Immature natural killer cell (primary cell): ENCODE data around the gene PRSS53. TPM values are rescaled to one million over a fixed set of nuclear protein-coding genes. Genes with fewer than 3 reads are reported as not detected.
A peak's percentile ranks its signal among the peaks of the same experiment; 100 is the strongest.

Source experiments
- DNase-seq, 3 donors: peaks; one replicate each; pipeline ENCODE4 v3.0.0; 2022; ENCODE audit warnings: mixed read lengths in 1 of 3
- H3K27ac Mint-ChIP-seq, 6 donors: one replicate each; pipeline ENCODE4 v1.8.0; 2020; ENCODE audit warnings: mixed read lengths in 6 of 6, mild to moderate bottlenecking in 5 of 6, inconsistent platforms in 4 of 6, moderate library complexity in 3 of 6
- H3K27me3 Mint-ChIP-seq, 3 donors: one replicate each; pipeline ENCODE4 v1.8.0; 2020 to 2021; ENCODE audit warnings: low read depth in 3 of 3, mild to moderate bottlenecking in 3 of 3, mixed read lengths in 3 of 3, moderate library complexity in 3 of 3, inconsistent platforms in 1 of 3
- H3K36me3 Mint-ChIP-seq, 3 donors: one replicate each; pipeline ENCODE4 v1.8.0; 2020; ENCODE audit warnings: mixed read lengths in 3 of 3, inconsistent platforms in 2 of 3, mild to moderate bottlenecking in 2 of 3
- H3K4me1 Mint-ChIP-seq, 2 donors: one replicate each; pipeline ENCODE4 v1.8.0; 2020; ENCODE audit warnings: inconsistent platforms in 2 of 2, mild to moderate bottlenecking in 2 of 2, mixed read lengths in 2 of 2, moderate library complexity in 1 of 2
- H3K4me3 Mint-ChIP-seq, 5 donors: one replicate each; pipeline ENCODE4 v1.8.0; 2020; ENCODE audit warnings: mild to moderate bottlenecking in 5 of 5, mixed read lengths in 5 of 5, inconsistent platforms in 3 of 5, moderate library complexity in 3 of 5
- H3K9me3 Mint-ChIP-seq, 6 donors: one replicate each; pipeline ENCODE4 v1.8.0; 2020; ENCODE audit warnings: mild to moderate bottlenecking in 6 of 6, mixed read lengths in 6 of 6, inconsistent platforms in 4 of 6, moderate library complexity in 3 of 6
- polyA plus RNA-seq, 3 donors: library from polyadenylated mRNA; unstranded; fragments of 300-500 nt; fragmentation: Illumina TruSeq; gene quantifications; one replicate each; pipeline ENCODE4 v1.2.3, GENCODE V29; 2021

The PRSS53 gene
- polyA plus RNA-seq, 3 donors from 2014 or later: 0.27 to 1.4 (median 0.63) TPM

DNA sequence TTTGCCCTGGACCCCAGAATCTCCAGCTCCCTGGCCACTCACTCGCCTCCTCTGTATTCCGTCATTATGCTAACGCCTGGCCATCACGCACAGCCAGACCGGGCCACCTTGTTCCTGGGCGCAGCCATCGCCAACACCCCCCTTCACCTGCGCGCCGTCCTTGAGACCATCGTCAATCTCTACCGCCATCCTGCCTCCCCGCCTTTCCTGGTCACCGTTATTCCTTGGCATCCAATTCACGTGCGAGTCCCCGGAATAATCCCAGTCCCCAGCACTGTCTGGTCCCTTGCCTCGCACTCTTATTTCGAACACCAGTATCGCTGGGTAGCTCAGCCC lies 5.3 kb upstream of the PRSS53 start:
- H3K36me3 Mint-ChIP-seq: no peaks in the 10 kb centered on the region
- DNase-seq: no peak
- peaks cover 22 to 30% of the 10 kb centered on the region in 2 donors for H3K4me1 Mint-ChIP-seq
- H3K27ac Mint-ChIP-seq: peak overlapping the region; percentile 75 to 97 (median 90)
- peaks cover 10 to 12% (median 12%) of the 10 kb centered on the region in 3 donors for H3K27me3 Mint-ChIP-seq
- no peaks in the 10 kb centered on the region for H3K9me3 Mint-ChIP-seq
- peak overlapping the region; percentile 78 to 97 (median 87) for H3K4me3 Mint-ChIP-seq

- H3K27ac Mint-ChIP-seq: peak overlapping the region in 1 of 6 donors; percentile 50
- peaks cover 10 to 12% (median 12%) of the 10 kb centered on the region in 3 donors for H3K27me3 Mint-ChIP-seq
- no peaks in the 10 kb centered on the region for H3K36me3 Mint-ChIP-seq
- peaks cover 22 to 30% of the 10 kb centered on the region in 2 donors for H3K4me1 Mint-ChIP-seq
- H3K9me3 Mint-ChIP-seq: no peaks in the 10 kb centered on the region
- H3K4me3 Mint-ChIP-seq: peak overlapping the region in 4 of 5 donors; percentile 33 to 56 (median 39)
- no peak for DNase-seq
Observed at GRCh38 chr16:31093132-31093703, 4.5 kb upstream of the PRSS53 start.

DNA sequence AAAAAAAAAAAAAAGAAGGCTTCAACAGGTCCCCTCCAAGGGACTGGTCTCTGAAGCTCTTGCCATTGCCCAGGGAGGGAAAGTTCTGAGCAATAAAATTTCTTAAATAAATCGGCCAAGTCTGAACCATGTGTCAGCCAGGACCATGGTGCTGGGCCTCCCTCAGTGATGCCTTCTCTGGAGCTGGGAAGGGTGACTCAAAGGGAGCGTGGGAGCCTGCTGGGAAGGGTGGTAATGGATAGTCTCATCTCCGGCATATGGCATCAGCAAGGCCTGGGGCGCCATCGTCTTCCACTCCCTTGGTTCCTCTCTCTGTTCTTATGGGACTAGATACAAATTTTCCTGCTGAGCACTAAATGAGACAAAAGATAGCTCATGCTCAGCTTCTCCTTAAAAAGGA lies 3.6 kb upstream of the PRSS53 start:
- Mint-ChIP-seq H3K36me3 (no peaks in the 10 kb centered on the region), H3K27me3 (peaks cover 10 to 12% (median 10%) of the 10 kb centered on the region in 3 donors), H3K4me3 (peak overlapping the region in 4 of 5 donors; percentile 25 to 53 (median 38)), H3K27ac (peak overlapping the region in 1 of 6 donors; percentile 28), H3K9me3 (no peaks in the 10 kb centered on the region), H3K4me1 (peaks cover 22 to 30% of the 10 kb centered on the region in 2 donors)
- no peak for DNase-seq

- Mint-ChIP-seq H3K36me3 (peaks cover 0 to 2% (median under 1%) of the 10 kb centered on the region in 3 donors), H3K9me3 (no peaks in the 10 kb centered on the region), H3K4me3 (no peak overlapping the region), H3K27ac (no peak overlapping the region), H3K4me1 (peaks cover 19% of the 10 kb centered on the region in 2 donors), H3K27me3 (peaks cover 7 to 9% (median 7%) of the 10 kb centered on the region in 3 donors)
- no peak for DNase-seq
Observed at GRCh38 chr16:31090540-31090939, 1.8 kb upstream of the PRSS53 start.

DNA sequence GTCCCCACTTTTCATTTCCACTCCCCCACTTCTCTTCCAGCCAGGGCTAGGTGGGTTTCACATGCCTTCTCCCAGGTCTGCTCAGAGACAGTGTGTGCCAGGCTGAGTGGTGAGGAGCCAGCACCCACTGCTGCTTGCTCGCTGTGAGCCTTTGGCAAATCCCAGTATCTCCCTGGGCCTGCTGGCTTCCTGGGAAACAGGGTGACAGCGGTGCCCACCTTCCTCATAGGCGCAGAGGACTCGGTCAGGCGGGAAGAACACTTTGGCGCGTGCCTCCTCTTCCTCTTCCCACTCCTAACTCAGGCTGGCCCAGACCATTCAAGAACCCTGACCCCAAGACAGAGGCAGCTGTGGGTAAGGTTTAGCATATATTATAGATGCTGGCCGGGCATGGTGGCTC lies 456 bp upstream of the PRSS53 start:
- Mint-ChIP-seq H3K36me3 (peaks cover 0 to 4% (median 3%) of the 10 kb centered on the region in 3 donors), H3K27ac (no peak overlapping the region)

DNA sequence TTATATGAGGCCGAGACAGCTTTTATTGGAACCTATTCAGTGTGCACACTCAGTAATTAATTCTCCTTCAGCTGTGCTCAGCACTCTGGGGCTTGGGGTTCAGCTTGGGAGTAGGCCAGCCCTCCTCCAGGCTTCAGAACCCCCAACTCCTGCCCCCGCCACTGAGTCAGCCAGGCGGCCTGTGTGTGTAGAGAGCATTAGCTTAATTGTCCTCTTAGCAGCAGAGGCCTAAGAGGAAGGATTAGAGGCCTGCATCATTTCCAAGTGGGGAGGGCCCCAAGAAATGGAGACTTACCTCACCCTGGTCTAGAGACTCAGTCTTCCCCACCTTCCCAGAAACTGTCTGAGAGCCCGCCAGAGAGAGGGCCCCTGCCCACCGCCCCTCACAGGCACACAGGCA lies 772 bp downstream of the PRSS53 start:
- peaks cover 0 to 4% (median 3%) of the 10 kb centered on the region in 3 donors for H3K36me3 Mint-ChIP-seq
- H3K4me3 Mint-ChIP-seq: no peak overlapping the region
- H3K4me1 Mint-ChIP-seq: no peaks in the 10 kb centered on the region
- H3K27ac Mint-ChIP-seq: no peak overlapping the region
- DNase-seq: no peak
- no peaks in the 10 kb centered on the region for H3K27me3 Mint-ChIP-seq
- no peaks in the 10 kb centered on the region for H3K9me3 Mint-ChIP-seq

More for the DNA sequence above, 456 bp upstream of the PRSS53 start:
- Mint-ChIP-seq H3K27me3 (peaks cover 0 to 1% (median 0%) of the 10 kb centered on the region in 3 donors), H3K9me3 (no peaks in the 10 kb centered on the region), H3K4me1 (peaks cover 6 to 8% of the 10 kb centered on the region in 2 donors), H3K4me3 (no peak overlapping the region)
- no peak for DNase-seq

GRCh38 chr16:31087481-31087880 lies 1.3 kb downstream of the PRSS53 start:
- no peak overlapping the region for H3K4me3 Mint-ChIP-seq
- H3K27ac Mint-ChIP-seq: no peak overlapping the region
- no peaks in the 10 kb centered on the region for H3K4me1 Mint-ChIP-seq
- H3K27me3 Mint-ChIP-seq: no peaks in the 10 kb centered on the region
- H3K36me3 Mint-ChIP-seq: peaks cover 0 to 4% (median 3%) of the 10 kb centered on the region in 3 donors
- no peaks in the 10 kb centered on the region for H3K9me3 Mint-ChIP-seq
- DNase-seq: no peak

DNA sequence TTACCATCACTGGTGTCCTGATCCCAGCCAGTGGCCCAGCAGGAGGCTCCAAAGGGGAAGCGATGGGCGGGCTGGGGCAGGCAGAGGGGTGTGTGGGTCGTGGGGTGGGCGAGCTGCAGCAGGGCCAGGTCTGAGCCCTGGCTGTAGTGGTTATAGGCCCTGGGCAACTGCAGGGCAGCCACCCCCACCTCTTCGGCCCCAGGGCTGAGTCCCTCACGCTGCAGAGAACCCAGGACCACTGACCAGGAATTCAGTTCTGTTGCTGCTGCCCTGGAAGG lies 2.2 kb downstream of the PRSS53 start:
- Mint-ChIP-seq H3K27me3 (no peaks in the 10 kb centered on the region), H3K4me3 (no peak overlapping the region), H3K9me3 (no peaks in the 10 kb centered on the region), H3K27ac (no peak overlapping the region), H3K36me3 (peaks cover 0 to 6% (median 4%) of the 10 kb centered on the region in 3 donors), H3K4me1 (peaks cover 3 to 6% of the 10 kb centered on the region in 2 donors)
- DNase-seq: no peak

- H3K4me3 Mint-ChIP-seq: no peak overlapping the region
- H3K4me1 Mint-ChIP-seq: peaks cover 3 to 6% of the 10 kb centered on the region in 2 donors
- no peaks in the 10 kb centered on the region for H3K9me3 Mint-ChIP-seq
- H3K36me3 Mint-ChIP-seq: peaks cover 0 to 6% (median 4%) of the 10 kb centered on the region in 3 donors
- peak overlapping the region in 2 of 6 donors; percentile 7 to 50 for H3K27ac Mint-ChIP-seq
- no peaks in the 10 kb centered on the region for H3K27me3 Mint-ChIP-seq
- no peak for DNase-seq
Observed at GRCh38 chr16:31085873-31086628, 2.7 kb downstream of the PRSS53 start.

DNA sequence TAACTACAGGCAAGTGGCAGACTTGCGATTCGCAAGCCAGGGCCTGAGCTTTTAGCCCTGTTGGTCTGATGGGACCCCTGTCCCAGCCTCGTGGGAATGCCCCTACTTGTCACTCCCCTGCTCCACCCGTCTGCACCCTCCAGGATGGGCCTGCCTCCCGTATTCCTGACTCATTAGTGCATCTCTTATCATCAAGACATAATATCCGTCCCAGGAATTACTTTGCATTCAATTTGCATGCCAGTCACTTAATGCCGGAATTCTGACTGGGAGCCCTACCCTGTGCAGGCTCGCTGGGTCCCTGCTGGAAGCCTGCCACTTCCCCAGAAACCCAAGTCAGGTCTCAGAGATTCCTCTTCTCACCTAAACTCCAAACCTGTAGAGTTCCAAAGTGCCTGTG lies 3.3 kb downstream of the PRSS53 start:
- Mint-ChIP-seq H3K27me3 (no peaks in the 10 kb centered on the region), H3K4me3 (no peak overlapping the region), H3K27ac (peak overlapping the region in 1 of 6 donors; percentile 55), H3K9me3 (no peaks in the 10 kb centered on the region), H3K36me3 (peaks cover 0 to 6% (median 4%) of the 10 kb centered on the region in 3 donors), H3K4me1 (peaks cover 6 to 12% of the 10 kb centered on the region in 2 donors)
- DNase-seq: no peak

DNA sequence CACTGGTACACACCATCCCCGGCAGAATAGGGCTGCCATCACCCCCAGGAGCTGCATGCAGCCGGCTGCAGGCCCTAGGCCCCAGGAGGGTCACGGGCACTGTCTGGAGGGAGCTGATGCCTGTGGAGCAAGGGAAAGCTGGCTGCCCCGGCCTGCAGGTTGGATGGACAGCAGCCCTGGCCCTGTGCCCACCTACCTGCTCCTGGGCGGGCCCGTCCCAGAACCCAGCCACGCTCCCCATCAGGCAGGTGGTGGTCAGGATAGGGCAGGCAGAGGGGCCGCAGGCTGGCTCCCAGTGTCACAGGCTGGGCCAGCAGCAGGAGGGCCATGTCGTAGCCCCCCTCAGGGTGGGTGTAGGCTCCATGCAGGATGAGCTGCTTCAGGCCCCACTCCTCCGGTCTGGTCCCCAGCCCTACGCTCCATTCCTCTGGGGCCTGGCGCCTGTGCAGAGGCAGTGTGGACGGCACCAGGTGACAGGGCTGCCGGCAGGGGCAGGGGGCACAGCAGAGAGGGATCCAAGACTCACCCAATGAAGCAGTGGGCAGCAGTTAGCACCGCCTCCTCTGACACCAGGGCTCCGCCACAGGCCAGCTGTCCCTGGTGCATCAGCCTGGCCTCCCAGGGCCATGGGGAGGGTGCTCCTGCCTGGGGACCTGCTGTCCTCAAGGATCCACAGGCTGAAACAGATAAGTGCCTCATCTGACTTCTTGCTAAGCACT lies 4.0 kb downstream of the PRSS53 start:
- Mint-ChIP-seq H3K9me3 (no peaks in the 10 kb centered on the region), H3K4me1 (peaks cover 6 to 13% of the 10 kb centered on the region in 2 donors), H3K4me3 (no peak overlapping the region), H3K36me3 (peaks cover 0 to 6% (median 4%) of the 10 kb centered on the region in 3 donors), H3K27me3 (no peaks in the 10 kb centered on the region), H3K27ac (peak overlapping the region in 1 of 6 donors; percentile 55)
- DNase-seq: no peak

- H3K4me1 Mint-ChIP-seq: peaks cover 13 to 20% of the 10 kb centered on the region in 2 donors
- no peaks in the 10 kb centered on the region for H3K9me3 Mint-ChIP-seq
- peaks cover 0 to 6% (median 4%) of the 10 kb centered on the region in 3 donors for H3K36me3 Mint-ChIP-seq
- no peak for DNase-seq
- H3K27me3 Mint-ChIP-seq: peaks cover 0 to under 1% (median 0%) of the 10 kb centered on the region in 3 donors
- no peak overlapping the region for H3K27ac Mint-ChIP-seq
- H3K4me3 Mint-ChIP-seq: no peak overlapping the region
Observed at GRCh38 chr16:31083981-31084380, 4.8 kb downstream of the PRSS53 start.

DNA sequence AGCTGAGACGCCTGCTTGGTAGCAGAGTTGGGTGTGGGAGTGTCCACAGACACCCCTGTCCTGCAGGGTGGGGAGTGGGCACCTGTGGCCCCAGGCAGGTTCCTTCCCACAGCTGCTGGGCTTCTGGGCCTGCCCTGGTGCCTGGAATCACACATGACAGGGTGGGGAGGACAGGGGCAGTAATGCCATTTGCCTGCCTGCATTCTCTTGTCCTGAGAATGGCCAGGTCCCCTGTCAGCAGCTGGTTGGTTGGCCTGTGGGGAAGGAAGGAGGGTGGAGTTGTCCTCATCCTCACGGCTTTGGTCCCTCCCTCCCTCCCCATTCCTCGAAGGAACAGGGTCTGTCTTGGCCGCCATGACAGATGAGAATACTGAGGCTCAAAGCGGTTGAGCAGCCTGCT lies 5.2 kb downstream of the PRSS53 start:
- Mint-ChIP-seq H3K27ac (peak overlapping the region in 1 of 6 donors; percentile 22), H3K9me3 (no peaks in the 10 kb centered on the region), H3K4me3 (no peak overlapping the region), H3K4me1 (peaks cover 13 to 22% of the 10 kb centered on the region in 2 donors), H3K27me3 (peaks cover 0 to 3% (median 2%) of the 10 kb centered on the region in 3 donors), H3K36me3 (peaks cover 0 to 6% (median 4%) of the 10 kb centered on the region in 3 donors)
- DNase-seq: no peak

- H3K4me3 Mint-ChIP-seq: no peak overlapping the region
- no peak overlapping the region for H3K27ac Mint-ChIP-seq
- H3K27me3 Mint-ChIP-seq: peaks cover 0 to 3% (median 2%) of the 10 kb centered on the region in 3 donors
- peaks cover 0 to 7% (median 5%) of the 10 kb centered on the region in 3 donors for H3K36me3 Mint-ChIP-seq
- H3K4me1 Mint-ChIP-seq: peaks cover 13 to 22% of the 10 kb centered on the region in 2 donors
- no peaks in the 10 kb centered on the region for H3K9me3 Mint-ChIP-seq
- DNase-seq: no peak
Observed at GRCh38 chr16:31083081-31083480, 5.7 kb downstream of the PRSS53 start.
